Erythroblast (primary cell): ENCODE measurements around the gene CHMP6.

Experiments used
- GATA1 ChIP-seq: IDR thresholded peaks from 2 replicates; pipeline ENCODE4 v1.6.1; 2011; ENCODE audit warnings: low read depth, mild to moderate bottlenecking, control low read depth, low read length, moderate library complexity
- POLR2A ChIP-seq: IDR thresholded peaks from 2 replicates; pipeline ENCODE4 v1.6.1; 2011; ENCODE audit warnings: mild to moderate bottlenecking, low read length

- no peak for TF ChIP-seq POLR2A
- TF ChIP-seq GATA1, result no peak
Observed at GRCh38 chr17:81008140-81008539, 16.5 kb downstream of the CHMP6 start.
